Naive B cell (primary cell): ENCODE measurements around the gene RGL4. TPM values are rescaled to one million over a fixed set of nuclear protein-coding genes. Genes with fewer than 3 reads are reported as not detected.
"Not testable (repeated sequence)": the region's sequence is repeated elsewhere in the genome, so short reads cannot be mapped to it uniquely, and the experiment has no call there.

Experiments used
- ATAC-seq, 2 donors: fragments of 150-1000 bp; cut with Tn5 transposase; 2 replicates each; pipeline ENCODE4 v1.10.0; 2021; ENCODE audit warnings: low read depth in 2 of 2, mild to moderate bottlenecking in 2 of 2, moderate library complexity in 2 of 2
- DNase-seq: peaks from one replicate; pipeline ENCODE4 v3.0.0; 2022
- H3K27ac Mint-ChIP-seq, 6 donors: one replicate each; pipeline ENCODE4 v1.8.0; 2020 to 2022; ENCODE audit warnings: mild to moderate bottlenecking in 6 of 6, mixed read lengths in 6 of 6, moderate library complexity in 5 of 6, inconsistent platforms in 2 of 6
- H3K27me3 Mint-ChIP-seq, 3 donors: one replicate each; pipeline ENCODE4 v1.8.0; 2021 to 2022; ENCODE audit warnings: mixed read lengths in 3 of 3, mild to moderate bottlenecking in 1 of 3
- H3K36me3 Mint-ChIP-seq, 2 donors: one replicate each; pipeline ENCODE4 v1.8.0; 2020 to 2022; ENCODE audit warnings: mixed read lengths in 2 of 2, inconsistent platforms in 1 of 2, mild to moderate bottlenecking in 1 of 2
- H3K4me1 Mint-ChIP-seq, 3 donors: one replicate each; pipeline ENCODE4 v1.8.0; 2020 to 2022; ENCODE audit warnings: mixed read lengths in 3 of 3, inconsistent platforms in 1 of 3, mild to moderate bottlenecking in 1 of 3, moderate library complexity in 1 of 3
- H3K4me3 Mint-ChIP-seq, 8 donors: one replicate each; pipeline ENCODE4 v1.8.0; 2020 to 2022; ENCODE audit warnings: mild to moderate bottlenecking in 8 of 8, mixed read lengths in 8 of 8, moderate library complexity in 8 of 8, inconsistent platforms in 2 of 8
- H3K9me3 Mint-ChIP-seq, 7 donors: one replicate each; pipeline ENCODE4 v1.8.0; 2020 to 2022; ENCODE audit warnings: mixed read lengths in 7 of 7, mild to moderate bottlenecking in 5 of 7, inconsistent platforms in 2 of 7, moderate library complexity in 1 of 7
- polyA plus RNA-seq, 6 donors: library from polyadenylated mRNA; unstranded; fragments of 300-500 nt; fragmentation: Illumina TruSeq; gene quantifications; one replicate each; pipeline ENCODE4 v1.2.3, GENCODE V29; 2021; ENCODE audit warnings: low read depth in 6 of 6

Gene RGL4
- polyA plus RNA-seq, 6 donors from 2014 or later, result 0.78 to 3.9 (median 1.9) TPM

GRCh38 chr22:23715806-23716375, 25.1 kb downstream of the RGL4 start:
- DNase-seq, result no peak
- Mint-ChIP-seq H3K27me3 (no peaks in the 10 kb centered on the region), H3K4me1 (peaks cover 7 to 31% (median 29%) of the 10 kb centered on the region in 3 donors), H3K27ac (peak overlapping the region in 4 of 6 donors; percentile 14 to 92 (median 74)), H3K9me3 (no peaks in the 10 kb centered on the region), H3K4me3 (peak overlapping the region; percentile 49 to 92 (median 84)), H3K36me3 (peaks cover 8 to 12% of the 10 kb centered on the region in 2 donors)
- no peak for ATAC-seq

- ATAC-seq, result peak; percentile 94
- no peaks in the 10 kb centered on the region for H3K27me3 Mint-ChIP-seq
Measured at GRCh38 chr22:23716811-23717801, 26.3 kb downstream of the RGL4 start.

DNA sequence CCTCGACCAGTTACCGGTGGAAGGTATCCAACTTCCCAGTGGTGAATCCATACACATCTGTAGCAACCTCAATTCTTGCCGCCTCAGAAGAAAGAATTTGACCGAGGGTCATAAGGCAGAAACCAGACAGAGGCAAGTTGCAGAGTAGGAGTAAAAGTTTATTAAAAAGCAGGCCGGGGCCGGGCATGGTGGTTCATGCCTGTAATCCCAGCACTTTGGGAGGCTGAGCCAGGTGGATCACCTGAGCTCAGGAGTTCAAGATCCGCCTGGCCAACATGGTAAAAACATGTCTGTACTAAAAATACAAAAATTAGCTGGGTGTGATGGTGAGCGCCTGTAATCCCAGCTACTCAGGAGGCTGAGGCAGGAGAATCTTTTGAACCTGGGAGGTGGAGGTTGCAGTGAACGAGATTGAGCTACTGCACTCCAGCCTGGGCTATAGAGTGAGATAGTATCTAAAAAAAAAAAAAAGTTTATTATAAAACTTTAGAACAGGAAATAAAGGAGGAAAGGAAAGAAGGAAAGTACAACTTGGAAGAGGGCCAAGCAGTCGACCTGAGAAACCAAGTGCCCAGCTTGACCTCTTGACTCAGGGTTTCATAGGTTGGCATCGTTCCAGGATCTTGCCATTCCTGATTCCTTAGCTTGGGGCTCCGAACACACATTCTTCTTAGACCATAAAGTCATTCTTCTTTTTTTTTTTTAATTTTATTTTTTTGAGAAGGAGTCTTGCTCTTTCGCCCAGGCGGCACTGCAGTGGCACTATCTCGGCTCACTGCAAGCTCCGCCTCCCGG, 27.8 kb downstream of the RGL4 start:
- Mint-ChIP-seq H3K4me3 (peak overlapping the region in 7 of 8 donors; percentile 13 to 86 (median 42)), H3K9me3 (no peaks in the 10 kb centered on the region), H3K27me3 (no peaks in the 10 kb centered on the region), H3K27ac (peak overlapping the region in 2 of 6 donors; percentile 47 to 81), H3K4me1 (peaks cover 7 to 31% (median 26%) of the 10 kb centered on the region in 3 donors), H3K36me3 (peaks cover 5 to 8% of the 10 kb centered on the region in 2 donors)
- DNase-seq (no peak), ATAC-seq (no peak)

More at GRCh38 chr22:23716811-23717801, 26.3 kb downstream of the RGL4 start:
- no peaks in the 10 kb centered on the region for H3K9me3 Mint-ChIP-seq
- peaks cover 7 to 31% (median 26%) of the 10 kb centered on the region in 3 donors for H3K4me1 Mint-ChIP-seq
- H3K36me3 Mint-ChIP-seq, result peaks cover 5 to 8% of the 10 kb centered on the region in 2 donors
- H3K4me3 Mint-ChIP-seq, result peak overlapping the region; percentile 79 to 92 (median 86)
- peak; percentile 76 for DNase-seq
- H3K27ac Mint-ChIP-seq, result peak overlapping the region; percentile 57 to 90 (median 84)

- no peaks in the 10 kb centered on the region for H3K27me3 Mint-ChIP-seq
- no peaks in the 10 kb centered on the region for H3K36me3 Mint-ChIP-seq
- peaks cover 0 to 10% (median 10%) of the 10 kb centered on the region in 3 donors for H3K4me1 Mint-ChIP-seq
- no peak overlapping the region for H3K27ac Mint-ChIP-seq
- DNase-seq, result no peak
- ATAC-seq, result no peak
- peak overlapping the region in 1 of 8 donors; percentile 18 for H3K4me3 Mint-ChIP-seq
- no peaks in the 10 kb centered on the region for H3K9me3 Mint-ChIP-seq
Measured at GRCh38 chr22:23720855-23721254, 30.0 kb downstream of the RGL4 start.

- H3K27me3 Mint-ChIP-seq, result no peaks in the 10 kb centered on the region
- H3K36me3 Mint-ChIP-seq, result no peaks in the 10 kb centered on the region
- DNase-seq, result no peak
- ATAC-seq, result no peak
- no peaks in the 10 kb centered on the region for H3K9me3 Mint-ChIP-seq
- peaks cover 0 to 5% (median 4%) of the 10 kb centered on the region in 3 donors for H3K4me1 Mint-ChIP-seq
- H3K27ac Mint-ChIP-seq, result peak overlapping the region in 1 of 6 donors; percentile 58
- no peak overlapping the region for H3K4me3 Mint-ChIP-seq
Measured at GRCh38 chr22:23722160-23722559, 31.3 kb downstream of the RGL4 start.

DNA sequence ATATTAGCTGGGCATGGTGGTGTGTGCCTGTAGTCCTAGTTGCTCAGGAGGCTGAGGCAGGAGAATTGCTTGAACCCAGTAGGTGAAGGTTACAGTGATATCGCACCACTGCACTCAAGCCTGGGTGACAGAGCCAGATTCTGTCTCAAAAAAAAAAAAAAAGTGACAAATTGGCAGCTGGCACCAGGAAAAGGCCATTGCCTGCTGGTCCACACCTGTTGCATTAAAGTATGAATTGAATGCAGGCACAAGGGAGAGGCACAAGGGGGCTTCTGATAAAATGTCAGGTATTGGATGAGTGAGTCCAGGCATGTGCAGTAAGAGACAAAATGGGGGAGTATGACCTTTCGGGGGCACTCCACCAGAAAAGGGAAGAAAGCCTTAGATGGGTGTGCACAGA, 31.9 kb downstream of the RGL4 start:
- H3K27me3 Mint-ChIP-seq, result no peaks in the 10 kb centered on the region
- H3K9me3 Mint-ChIP-seq, result no peaks in the 10 kb centered on the region

GRCh38 chr22:23728108-23728507, 37.3 kb downstream of the RGL4 start:
- not testable (repeated sequence) for ATAC-seq, H3K4me3 Mint-ChIP-seq, H3K36me3 Mint-ChIP-seq, H3K4me1 Mint-ChIP-seq, H3K9me3 Mint-ChIP-seq, H3K27ac Mint-ChIP-seq, H3K27me3 Mint-ChIP-seq, DNase-seq

More for the DNA sequence above, 31.9 kb downstream of the RGL4 start:
- Mint-ChIP-seq H3K4me1 (no peaks in the 10 kb centered on the region), H3K27ac (peak overlapping the region in 1 of 6 donors; percentile 75), H3K4me3 (no peak overlapping the region), H3K36me3 (no peaks in the 10 kb centered on the region)
- DNase-seq (no peak), ATAC-seq (peak in 1 of 2 donors; percentile 43)

- Mint-ChIP-seq H3K4me1 (peaks cover 0 to 9% (median 7%) of the 10 kb centered on the region in 3 donors), H3K9me3 (no peaks in the 10 kb centered on the region), H3K4me3 (no peak overlapping the region), H3K36me3 (no peaks in the 10 kb centered on the region), H3K27me3 (no peaks in the 10 kb centered on the region), H3K27ac (no peak overlapping the region)
- DNase-seq, result no peak
- no peak for ATAC-seq
Measured at GRCh38 chr22:23737696-23738095, 46.9 kb downstream of the RGL4 start.

DNA sequence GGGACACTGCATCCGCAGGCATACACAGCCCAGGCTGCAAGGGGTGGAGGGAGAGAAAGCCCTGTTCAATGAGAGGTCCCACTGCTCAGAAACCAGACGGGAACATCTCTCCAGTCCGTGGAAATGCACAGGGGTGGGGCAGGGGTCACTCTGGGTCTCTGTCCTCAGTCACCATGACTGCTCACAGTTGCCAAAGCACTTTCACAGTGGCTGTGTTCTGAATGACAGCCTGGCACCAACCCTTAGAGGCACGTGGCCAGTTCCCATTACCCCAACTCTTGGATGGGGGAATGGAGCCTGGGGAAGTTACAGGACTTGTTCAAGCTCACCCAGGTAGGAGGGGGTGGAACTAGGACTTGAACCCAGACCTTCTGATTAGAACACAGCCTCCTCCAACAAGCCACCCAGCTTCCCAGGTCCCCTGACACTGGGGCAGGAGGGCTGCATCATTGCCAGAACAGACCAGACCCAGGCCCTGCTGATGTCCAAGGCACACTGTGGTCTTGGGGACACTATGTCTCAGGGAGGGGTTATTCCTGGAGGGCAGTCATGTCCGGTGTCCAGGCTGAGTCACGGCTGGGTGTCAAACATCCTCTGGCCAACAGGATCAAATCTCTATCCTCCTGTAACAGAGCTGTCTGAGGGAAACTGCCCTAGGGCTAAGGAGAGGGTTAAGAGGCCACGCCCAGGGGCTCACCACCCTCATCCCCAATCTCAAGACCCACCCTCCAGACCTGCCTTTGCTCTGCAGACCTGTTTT, 51.9 kb downstream of the RGL4 start:
- no peak for DNase-seq
- Mint-ChIP-seq H3K27ac (no peak overlapping the region), H3K36me3 (peaks cover 16 to 24% of the 10 kb centered on the region in 2 donors), H3K4me1 (peaks cover 11 to 15% (median 13%) of the 10 kb centered on the region in 3 donors), H3K27me3 (no peaks in the 10 kb centered on the region), H3K9me3 (peaks cover 0 to 4% (median 0%) of the 10 kb centered on the region in 7 donors), H3K4me3 (no peak overlapping the region)
- no peak for ATAC-seq

DNA sequence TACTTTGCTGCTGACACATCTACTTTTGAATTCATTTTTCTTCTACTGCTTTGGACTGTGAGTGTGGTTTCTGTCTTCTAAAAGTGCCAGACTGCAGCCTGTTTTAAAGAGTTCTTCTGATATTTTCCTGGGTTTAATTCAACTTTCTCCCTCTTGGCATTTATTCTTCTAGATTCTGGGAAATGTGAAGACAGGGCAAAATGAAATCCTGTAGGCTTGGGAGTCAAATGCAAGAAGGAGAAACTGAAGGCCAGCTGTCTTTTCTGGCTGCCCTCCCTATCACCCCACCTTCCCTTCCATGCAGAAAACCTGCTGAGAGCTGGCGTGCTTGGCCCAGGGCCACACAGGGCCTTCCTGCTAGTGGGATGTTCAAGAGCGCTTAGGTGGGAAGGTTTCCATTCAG, 52.5 kb downstream of the RGL4 start:
- ATAC-seq, result no peak
- peaks cover 13 to 15% (median 13%) of the 10 kb centered on the region in 3 donors for H3K4me1 Mint-ChIP-seq
- H3K36me3 Mint-ChIP-seq, result peaks cover 16 to 24% of the 10 kb centered on the region in 2 donors
- DNase-seq, result no peak
- no peaks in the 10 kb centered on the region for H3K27me3 Mint-ChIP-seq
- peaks cover 0 to 4% (median 0%) of the 10 kb centered on the region in 7 donors for H3K9me3 Mint-ChIP-seq
- no peak overlapping the region for H3K4me3 Mint-ChIP-seq
- H3K27ac Mint-ChIP-seq, result peak overlapping the region in 1 of 6 donors; percentile 56

DNA sequence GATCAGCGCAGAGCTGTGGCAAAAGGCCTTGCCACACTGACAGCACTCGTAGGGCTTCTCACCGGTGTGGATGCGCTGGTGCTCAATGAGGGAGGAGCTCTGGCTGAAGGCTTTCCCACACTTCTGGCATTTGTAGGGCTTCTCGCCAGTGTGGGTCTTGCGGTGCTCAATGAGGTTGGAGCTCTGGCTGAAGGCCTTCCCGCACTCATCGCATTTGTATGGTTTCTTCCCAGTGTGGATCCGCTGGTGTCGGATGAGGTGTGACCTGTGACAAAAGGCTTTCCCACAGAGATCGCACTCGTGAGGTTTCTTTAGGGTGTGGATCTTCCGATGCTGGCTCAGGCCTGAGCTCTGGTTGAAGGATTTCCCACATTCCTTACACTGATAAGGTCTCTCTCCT, 53.2 kb downstream of the RGL4 start:
- H3K4me3 Mint-ChIP-seq, result peak overlapping the region in 1 of 8 donors; percentile 43
- DNase-seq, result no peak
- ATAC-seq, result no peak
- H3K27ac Mint-ChIP-seq, result no peak overlapping the region
- H3K4me1 Mint-ChIP-seq, result peaks cover 13 to 15% (median 13%) of the 10 kb centered on the region in 3 donors
- no peaks in the 10 kb centered on the region for H3K27me3 Mint-ChIP-seq
- peaks cover 16 to 24% of the 10 kb centered on the region in 2 donors for H3K36me3 Mint-ChIP-seq
- peaks cover 0 to 4% (median 0%) of the 10 kb centered on the region in 7 donors for H3K9me3 Mint-ChIP-seq

- no peaks in the 10 kb centered on the region for H3K27me3 Mint-ChIP-seq
- peaks cover 13 to 16% (median 13%) of the 10 kb centered on the region in 3 donors for H3K4me1 Mint-ChIP-seq
- DNase-seq (no peak), ATAC-seq (no peak)
- H3K4me3 Mint-ChIP-seq, result no peak overlapping the region
- H3K9me3 Mint-ChIP-seq, result peaks cover 0 to 4% (median 0%) of the 10 kb centered on the region in 7 donors
- peak overlapping the region in 2 of 6 donors; percentile 19 to 61 for H3K27ac Mint-ChIP-seq
- H3K36me3 Mint-ChIP-seq, result peaks cover 16 to 24% of the 10 kb centered on the region in 2 donors
Measured at GRCh38 chr22:23744485-23744884, 53.7 kb downstream of the RGL4 start.
